ENCODE data around the gene SIPA1.

Gene SIPA1

GRCh38 chr11:65590240-65590738 lies 47.6 kb upstream of the SIPA1 start:
- H3K36me3 ChIP-seq (ENCODE audit: control insufficient read depth in 1 of 2, insufficient read depth in 2 of 2, low read depth in 1 of 2, low read length in 2 of 2): peaks cover 44 to 47% of the 10 kb centered on the region in 2 experiments
- no peak overlapping the region for H3K4ac ChIP-seq (ENCODE audit: low read depth in 1 of 2, low read length in 2 of 2)
- no peak overlapping the region for H3K4me3 ChIP-seq (ENCODE audit: insufficient read depth in 1 of 2, low read depth in 1 of 2, low read length in 2 of 2)
- WGBS: 92% methylated on average over 8 of the region's 8 CpGs
- peaks cover 14% of the 10 kb centered on the region for H3K79me1 ChIP-seq (replicated peaks; ENCODE audit: low read length, poor library complexity, severe bottlenecking)
- no peak overlapping the region for H2AK5ac ChIP-seq (ENCODE audit: low read length, severe bottlenecking)
- no peak overlapping the region for H2BK15ac ChIP-seq (ENCODE audit: low read depth, poor library complexity, severe bottlenecking)
- H3K4me2 ChIP-seq (ENCODE audit: low read length, poor library complexity, severe bottlenecking): no peak overlapping the region
- H3K9me3 ChIP-seq (ENCODE audit: control insufficient read depth, low read length): no peaks in the 10 kb centered on the region
- H3K9ac ChIP-seq (ENCODE audit: low read length): no peak overlapping the region
- H2AFZ ChIP-seq (ENCODE audit: low read depth, low read length): no peak overlapping the region
- no peak overlapping the region for H2BK120ac ChIP-seq (ENCODE audit: low read depth, low read length)
- no peak overlapping the region for H2BK12ac ChIP-seq (ENCODE audit: low read length in 2 of 2)
- no peak overlapping the region for H4K91ac ChIP-seq (ENCODE audit: low read length)
- no peak overlapping the region for H3K23ac ChIP-seq (ENCODE audit: low read length in 2 of 2)
- H3K4me1 ChIP-seq (ENCODE audit: control insufficient read depth, insufficient read depth, low read depth, low read length): peaks cover 40% of the 10 kb centered on the region
- no peak overlapping the region for H2BK5ac ChIP-seq (ENCODE audit: low read depth, low read length, poor library complexity, severe bottlenecking)
- H3K27me3 ChIP-seq (ENCODE audit: control insufficient read depth in 1 of 2, insufficient read depth in 1 of 2, low read length in 2 of 2): no peaks in the 10 kb centered on the region
- no peak overlapping the region for H4K8ac ChIP-seq (ENCODE audit: low read length)
- H3K14ac ChIP-seq (ENCODE audit: low read length in 2 of 2): no peak overlapping the region
- DNase-seq: no peak
- H3K27ac ChIP-seq (ENCODE audit: low read length, poor library complexity, severe bottlenecking): no peak overlapping the region
- no peak overlapping the region for H3K18ac ChIP-seq (ENCODE audit: low read depth in 1 of 2, low read length in 2 of 2)

GRCh38 chr11:65591939-65592857 lies 45.7 kb upstream of the SIPA1 start:
- Histone ChIP-seq H3K36me3 (ENCODE audit: control insufficient read depth in 1 of 2, insufficient read depth in 2 of 2, low read depth in 1 of 2, low read length in 2 of 2) (peaks cover 32 to 45% of the 10 kb centered on the region in 2 experiments), H4K8ac (ENCODE audit: low read length) (peak overlapping the region; percentile 82), H3K9ac (ENCODE audit: low read length) (no peak overlapping the region), H3K4me2 (ENCODE audit: low read length, poor library complexity, severe bottlenecking) (peak overlapping the region; percentile 74), H2AK5ac (ENCODE audit: low read length, severe bottlenecking) (no peak overlapping the region), H2BK15ac (ENCODE audit: low read depth, poor library complexity, severe bottlenecking) (peak overlapping the region; percentile 86), H3K79me1 (replicated peaks; ENCODE audit: low read length, poor library complexity, severe bottlenecking) (peaks cover 14% of the 10 kb centered on the region), H3K4me1 (ENCODE audit: control insufficient read depth, insufficient read depth, low read depth, low read length) (peaks cover 42% of the 10 kb centered on the region), H3K4me3 (ENCODE audit: insufficient read depth in 1 of 2, low read depth in 1 of 2, low read length in 2 of 2) (peak overlapping the region in 1 of 2 experiments; percentile 45), H3K23ac (ENCODE audit: low read length in 2 of 2) (peak overlapping the region in 1 of 2 experiments; percentile 70), H3K9me3 (ENCODE audit: control insufficient read depth, low read length) (no peaks in the 10 kb centered on the region), H2BK12ac (ENCODE audit: low read length in 2 of 2) (peak overlapping the region; percentile 59 to 64), H2AFZ (ENCODE audit: low read depth, low read length) (no peak overlapping the region), H4K91ac (ENCODE audit: low read length) (peak overlapping the region; percentile 73), H2BK120ac (ENCODE audit: low read depth, low read length) (no peak overlapping the region), H3K27me3 (ENCODE audit: control insufficient read depth in 1 of 2, insufficient read depth in 1 of 2, low read length in 2 of 2) (no peaks in the 10 kb centered on the region), H3K4ac (ENCODE audit: low read depth in 1 of 2, low read length in 2 of 2) (peak overlapping the region; percentile 68 to 85), H3K18ac (ENCODE audit: low read depth in 1 of 2, low read length in 2 of 2) (peak overlapping the region; percentile 26 to 61), H3K27ac (ENCODE audit: low read length, poor library complexity, severe bottlenecking) (no peak overlapping the region), H2BK5ac (ENCODE audit: low read depth, low read length, poor library complexity, severe bottlenecking) (no peak overlapping the region), H3K14ac (ENCODE audit: low read length in 2 of 2) (peak overlapping the region in 1 of 2 experiments; percentile 23)
- peak; percentile 81 for DNase-seq
- 13% methylated on average over 106 of the region's 106 CpGs for WGBS

GRCh38 chr11:65592858-65593517 lies 44.9 kb upstream of the SIPA1 start:
- Histone ChIP-seq H2AFZ (ENCODE audit: low read depth, low read length) (no peak overlapping the region), H2BK15ac (ENCODE audit: low read depth, poor library complexity, severe bottlenecking) (no peak overlapping the region), H2BK5ac (ENCODE audit: low read depth, low read length, poor library complexity, severe bottlenecking) (no peak overlapping the region), H4K91ac (ENCODE audit: low read length) (no peak overlapping the region), H3K36me3 (ENCODE audit: control insufficient read depth in 1 of 2, insufficient read depth in 2 of 2, low read depth in 1 of 2, low read length in 2 of 2) (peaks cover 35 to 53% of the 10 kb centered on the region in 2 experiments), H2AK5ac (ENCODE audit: low read length, severe bottlenecking) (peak overlapping the region; percentile 15), H3K9me3 (ENCODE audit: control insufficient read depth, low read length) (no peaks in the 10 kb centered on the region), H3K4me3 (ENCODE audit: insufficient read depth in 1 of 2, low read depth in 1 of 2, low read length in 2 of 2) (peak overlapping the region in 1 of 2 experiments; percentile 9), H3K27ac (ENCODE audit: low read length, poor library complexity, severe bottlenecking) (no peak overlapping the region), H3K23ac (ENCODE audit: low read length in 2 of 2) (no peak overlapping the region), H3K9ac (ENCODE audit: low read length) (no peak overlapping the region), H3K4me2 (ENCODE audit: low read length, poor library complexity, severe bottlenecking) (no peak overlapping the region), H3K79me1 (replicated peaks; ENCODE audit: low read length, poor library complexity, severe bottlenecking) (peaks cover 13% of the 10 kb centered on the region), H2BK120ac (ENCODE audit: low read depth, low read length) (no peak overlapping the region), H4K8ac (ENCODE audit: low read length) (no peak overlapping the region), H2BK12ac (ENCODE audit: low read length in 2 of 2) (no peak overlapping the region), H3K18ac (ENCODE audit: low read depth in 1 of 2, low read length in 2 of 2) (no peak overlapping the region), H3K14ac (ENCODE audit: low read length in 2 of 2) (no peak overlapping the region), H3K4ac (ENCODE audit: low read depth in 1 of 2, low read length in 2 of 2) (peak overlapping the region in 1 of 2 experiments; percentile 68), H3K4me1 (ENCODE audit: control insufficient read depth, insufficient read depth, low read depth, low read length) (peaks cover 40% of the 10 kb centered on the region), H3K27me3 (ENCODE audit: control insufficient read depth in 1 of 2, insufficient read depth in 1 of 2, low read length in 2 of 2) (no peaks in the 10 kb centered on the region)
- no peak for DNase-seq
- WGBS: 84% methylated on average over 21 of the region's 22 CpGs
